Stimulated activated CD4-positive, alpha-beta T cell treated with anti-CD3 and anti-CD28 coated beads, Interleukin-12 subunit alpha, Interleukin-12 subunit beta, amount 100 ng/mL, for 24 hours (primary cell): ENCODE results near the gene SYNJ2.

Experiments
- DNase-seq, 2 experiments: peaks; one replicate each; pipeline ENCODE4 v3.0.0-alpha.2; 2020; ENCODE audit warnings: low read depth in 2 of 2

The SYNJ2 gene

GRCh38 chr6:157978021-157978783 lies 3.5 kb upstream of the SYNJ2 start:
- DNase-seq, result no peak

DNA sequence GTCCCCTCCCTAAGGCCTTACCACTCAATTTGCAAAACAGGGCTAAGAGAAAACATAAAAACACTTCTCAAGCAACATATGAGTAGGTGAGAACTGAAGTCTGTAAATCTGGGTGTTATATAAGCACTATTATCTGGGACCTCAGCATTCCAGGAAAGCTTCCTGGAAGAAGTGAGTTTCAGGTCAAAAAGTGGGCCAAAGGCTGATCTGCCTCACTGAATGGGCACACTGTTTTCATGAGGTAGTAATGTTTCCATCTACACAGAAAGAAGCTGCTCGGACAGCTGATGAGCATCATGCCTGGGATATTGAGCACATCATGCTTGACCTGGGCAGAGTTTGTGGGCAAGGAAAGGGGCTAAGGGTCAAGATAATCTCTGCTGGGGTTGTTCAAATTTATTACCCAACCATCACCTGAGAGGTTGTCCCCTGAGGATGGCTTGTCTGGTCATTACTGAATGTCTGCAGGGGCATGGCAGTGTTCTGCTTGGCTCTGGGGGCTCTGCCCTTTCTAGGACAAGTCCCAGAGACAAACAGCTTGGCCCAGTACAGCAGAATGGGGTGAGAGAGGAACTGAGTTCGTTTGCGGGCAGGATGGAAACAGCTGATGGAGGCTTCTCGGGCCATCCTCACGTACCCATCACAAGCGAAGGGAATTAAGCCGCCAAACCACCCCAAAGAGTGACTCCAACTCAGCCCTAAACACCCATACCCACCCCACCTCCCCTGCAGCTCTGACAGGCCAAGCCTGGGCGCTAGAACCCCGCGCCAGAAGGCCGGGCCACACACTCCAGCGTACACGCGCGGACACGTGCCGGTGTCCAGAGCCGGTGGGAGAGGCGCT lies 1.2 kb upstream of the SYNJ2 start:
- no peak for DNase-seq

- no peak for DNase-seq
These were observed 600 bp upstream of the SYNJ2 start for GRCh38 chr6:157981132-157981394.

GRCh38 chr6:157982102-157982562 lies 469 bp downstream of the SYNJ2 start:
- DNase-seq, result no peak

DNA sequence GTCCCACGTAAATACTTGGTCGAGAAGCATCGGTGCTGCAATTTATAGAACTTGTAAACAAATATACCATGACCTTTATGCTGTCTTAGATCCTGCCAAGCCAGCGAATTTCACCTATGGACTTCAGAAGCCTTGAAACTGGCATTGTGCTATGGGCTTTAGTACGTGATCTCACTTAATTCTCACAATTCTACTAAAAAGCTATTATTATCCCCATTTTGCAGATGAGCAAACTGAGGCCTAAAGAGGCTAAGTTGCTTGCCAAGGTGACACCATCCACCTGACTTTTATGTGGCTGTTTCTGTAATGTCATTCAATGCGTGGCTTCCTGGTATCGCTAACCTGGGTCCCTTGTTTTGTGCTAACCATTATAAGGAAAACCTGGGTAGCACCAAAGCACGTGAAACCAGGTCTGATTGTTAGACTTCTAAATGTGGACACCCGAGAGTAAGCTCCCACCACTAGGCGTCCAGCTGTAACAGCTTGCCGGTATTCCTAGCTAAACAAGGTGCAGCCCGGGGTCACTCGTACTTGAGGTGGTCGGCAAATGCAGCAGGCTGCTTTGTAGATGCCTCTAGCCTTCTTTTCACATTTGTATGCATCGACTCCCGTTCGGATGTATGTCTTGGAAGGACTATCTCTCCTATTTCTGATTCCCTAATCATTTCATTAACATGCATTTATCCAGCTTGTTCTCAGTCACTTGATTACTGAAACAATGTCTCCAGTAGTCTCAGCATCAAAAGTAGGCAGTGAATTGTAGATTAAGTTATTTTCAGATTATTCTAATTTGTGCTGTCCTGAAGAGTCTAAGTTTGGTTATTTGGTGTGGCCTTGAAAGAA lies 1.1 kb downstream of the SYNJ2 start:
- DNase-seq, result no peak

DNA sequence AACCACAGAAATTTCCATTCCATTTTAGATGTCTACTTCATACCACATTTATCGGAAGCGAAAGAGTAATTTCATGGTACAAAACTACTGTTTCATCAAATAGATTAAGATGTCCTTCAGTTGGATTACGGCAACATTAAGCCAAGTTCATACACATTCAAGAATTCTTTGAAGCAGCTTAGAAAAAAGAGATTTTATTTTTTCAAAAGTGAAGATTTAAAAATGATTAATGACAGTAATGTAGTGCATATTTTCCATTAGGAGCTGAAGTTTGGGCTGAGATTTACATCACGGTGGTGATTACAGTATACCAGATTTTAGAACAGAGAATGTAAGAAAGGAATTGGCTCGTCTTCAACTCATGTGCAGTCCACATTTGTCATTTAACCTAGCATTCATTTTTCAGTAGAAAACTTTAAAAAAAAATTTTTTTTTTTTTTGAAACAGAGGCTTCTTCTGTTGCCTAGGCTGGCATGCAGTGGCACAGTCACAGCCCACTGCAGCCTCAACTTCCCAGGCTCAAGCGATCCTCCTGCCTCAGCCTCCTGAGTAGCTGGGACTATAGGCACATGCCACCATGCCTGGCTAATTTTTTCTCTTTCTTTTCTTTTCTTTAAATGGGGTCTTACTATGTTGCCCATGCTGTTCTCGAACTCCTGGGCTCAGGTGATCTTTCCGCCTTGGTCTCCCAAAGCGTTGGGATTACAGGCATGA lies 1.9 kb downstream of the SYNJ2 start:
- DNase-seq, result no peak

DNA sequence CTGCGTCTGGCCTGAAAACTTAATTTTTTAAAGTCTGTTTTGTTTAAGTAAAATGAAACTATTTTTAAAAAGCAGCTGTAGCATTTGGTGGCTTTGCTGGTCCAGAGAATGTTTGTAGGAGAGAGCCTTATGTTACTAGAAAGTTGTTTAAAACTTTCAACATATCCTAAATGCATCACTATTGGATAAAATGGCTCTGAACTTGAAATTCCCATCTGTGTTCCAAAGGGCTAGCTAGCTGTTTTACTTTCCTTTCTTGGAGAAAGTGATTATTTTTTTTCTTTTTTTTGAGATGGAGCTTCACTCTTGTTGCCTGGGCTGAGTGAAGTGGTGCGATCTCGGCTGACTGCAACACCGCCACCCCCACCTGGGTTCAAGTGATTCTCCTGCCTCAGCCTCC lies 2.5 kb downstream of the SYNJ2 start:
- no peak for DNase-seq

- no peak for DNase-seq
These were observed 3.1 kb downstream of the SYNJ2 start for GRCh38 chr6:157984686-157985225.

GRCh38 chr6:157985378-157986155 lies 3.9 kb downstream of the SYNJ2 start:
- DNase-seq, result no peak

- DNase-seq, result no peak
These were observed 6.4 kb downstream of the SYNJ2 start for GRCh38 chr6:157987788-157988699.

- no peak for DNase-seq
These were observed 7.0 kb downstream of the SYNJ2 start for GRCh38 chr6:157988700-157989063.

- DNase-seq, result no peak
These were observed 8.1 kb downstream of the SYNJ2 start for GRCh38 chr6:157989541-157990289.

GRCh38 chr6:157990321-157991066 lies 8.8 kb downstream of the SYNJ2 start:
- no peak for DNase-seq

DNA sequence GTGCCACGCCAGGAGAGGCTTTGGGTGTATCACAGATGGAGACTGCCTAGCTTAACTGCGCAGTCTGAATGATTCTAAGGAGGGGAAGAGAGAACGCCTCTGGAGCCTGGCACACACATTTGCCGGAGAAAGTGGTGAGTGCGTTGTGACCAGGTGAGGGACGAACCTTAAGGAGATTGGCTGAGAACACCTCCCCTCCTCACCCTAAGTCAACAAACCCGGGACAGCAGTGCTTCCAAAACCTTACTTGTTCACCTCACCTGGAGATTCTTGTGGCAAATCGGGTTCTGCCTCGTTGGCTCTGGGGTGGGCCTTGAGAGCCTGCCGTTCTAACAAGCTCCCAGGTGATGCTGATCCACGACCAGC lies 9.4 kb downstream of the SYNJ2 start:
- no peak for DNase-seq

DNA sequence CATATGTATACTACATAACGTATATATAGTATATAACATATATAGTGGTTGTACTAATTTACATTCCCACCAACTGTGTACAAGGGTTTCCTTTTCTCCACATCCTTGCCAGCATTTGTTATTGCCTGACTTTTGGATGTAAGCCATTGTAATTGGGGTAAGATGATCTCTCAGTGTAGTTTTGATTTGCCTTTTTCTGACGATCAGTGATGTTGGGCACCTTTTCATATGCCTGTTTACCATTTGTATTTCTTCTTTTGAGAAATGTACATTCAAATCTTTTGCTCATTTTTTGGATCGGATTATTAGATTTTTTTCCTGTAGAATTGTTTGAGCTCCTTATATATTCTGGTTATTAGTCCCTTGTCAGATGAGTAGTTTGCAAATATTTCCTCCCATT lies 11.4 kb downstream of the SYNJ2 start:
- DNase-seq, result no peak

DNA sequence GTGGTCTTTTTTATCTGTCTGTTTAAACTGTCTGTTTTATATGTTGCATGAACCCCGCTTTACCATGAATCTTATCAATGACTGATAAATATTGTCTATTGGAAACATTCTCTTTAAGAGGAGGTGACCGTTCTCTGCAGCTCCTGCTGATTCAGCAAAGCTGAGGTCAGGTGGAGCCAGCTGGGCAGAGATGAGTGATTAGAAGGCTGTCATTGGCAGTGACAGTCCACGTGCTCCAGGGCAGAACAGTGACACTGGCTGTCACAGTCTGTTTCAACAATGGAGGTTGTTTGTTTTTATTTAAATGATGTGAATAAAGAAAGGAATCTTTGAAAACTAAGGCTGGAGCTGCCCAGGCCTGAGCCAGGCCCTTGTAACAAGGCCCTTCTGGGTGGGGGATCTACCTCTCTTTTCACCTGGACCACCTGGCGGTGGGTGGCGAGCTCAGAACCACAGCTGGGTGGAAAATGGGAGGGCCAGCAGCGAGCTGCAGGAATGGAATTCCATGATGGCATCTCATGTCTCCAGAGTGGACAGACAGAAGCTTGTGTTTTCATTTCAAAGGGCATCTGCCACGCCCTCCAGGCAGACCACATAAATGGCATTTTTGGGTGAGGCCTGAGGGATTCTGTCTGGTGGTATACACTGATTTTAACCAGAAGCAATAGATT lies 12.6 kb downstream of the SYNJ2 start:
- DNase-seq, result no peak

- DNase-seq, result no peak
These were observed 13.8 kb downstream of the SYNJ2 start for GRCh38 chr6:157995458-157995857.
